Breast epithelium (tissue), 3 donors: ENCODE results near the gene CPSF4.

Experiments used
- CTCF ChIP-seq, 3 donors: fragments of 450-650 bp; IDR thresholded peaks; one replicate each; pipeline ENCODE4 v1.5.1; 2016 to 2017; ENCODE audit warnings: antibody characterized with exemption in 3 of 3, mild to moderate bottlenecking in 3 of 3, moderate library complexity in 3 of 3
- POLR2A ChIP-seq: fragments of 450-650 bp; IDR thresholded peaks from one replicate; pipeline ENCODE4 v1.6.1; 2016; ENCODE audit warnings: antibody characterized with exemption, mild to moderate bottlenecking, moderate library complexity
- POLR2AphosphoS5 ChIP-seq, 3 donors: sonication (generic); formaldehyde crosslinking; IDR thresholded peaks; one replicate each; pipeline ENCODE4 v1.6.1; 2017; ENCODE audit warnings: antibody characterized with exemption in 3 of 3

- TF ChIP-seq CTCF (IDR thresholded peaks at IDR 0.05) (no peak), POLR2A (no peak), POLR2AphosphoS5 (IDR thresholded peaks at IDR 0.05) (no peak)
Observed at GRCh38 chr7:99396418-99397296, 42.1 kb upstream of the CPSF4 start.
